CD14-positive monocyte (primary cell): ENCODE data around the gene MAP2K1. TPM values are rescaled to one million over a fixed set of nuclear protein-coding genes. Genes with fewer than 3 reads are reported as not detected.

Experiments used
- DNase-seq, 3 donors: peaks; one replicate each; pipeline ENCODE4 v3.0.0-alpha.2; 2011 to 2022
- H2AFZ ChIP-seq: 2 replicates; pipeline ENCODE4 v1.6.0; 2012; ENCODE audit warnings: mild to moderate bottlenecking, low read depth, low read length, inconsistent platforms; ENCODE audit not compliant: insufficient read depth, poor library complexity, severe bottlenecking
- H3K27ac ChIP-seq, 2 donors: 1 replicate in 1 of 2; 2 replicates in 1 of 2; pipeline ENCODE4 v1.5.1; 2012 to 2013; ENCODE audit warnings: low read length in 2 of 2, control low read depth in 1 of 2, inconsistent platforms in 1 of 2, low read depth in 1 of 2, mild to moderate bottlenecking in 1 of 2
- H3K27me3 ChIP-seq, 2 donors: one replicate each; pipeline versions ENCODE4 v1.6.0 to v1.6.1; 2011 to 2013; ENCODE audit warnings: low read length in 2 of 2; ENCODE audit not compliant: control insufficient read depth in 2 of 2, insufficient read depth in 2 of 2
- H3K36me3 ChIP-seq, 2 donors: replicated peaks in 1 of 2; 1 replicate in 1 of 2; 2 replicates in 1 of 2; pipeline versions ENCODE4 v1.5.1 to v1.6.1; 2012 to 2013; ENCODE audit warnings: low read length in 2 of 2, control low read depth in 1 of 2, inconsistent platforms in 1 of 2, mild to moderate bottlenecking in 1 of 2; ENCODE audit not compliant: insufficient read depth in 2 of 2, control insufficient read depth in 1 of 2
- H3K4me1 ChIP-seq, 2 donors: 1 replicate in 1 of 2; 2 replicates in 1 of 2; pipeline versions ENCODE4 v1.5.1 to v1.6.1; 2012 to 2013; ENCODE audit warnings: low read length in 2 of 2, control low read depth in 1 of 2, inconsistent platforms in 1 of 2, mild to moderate bottlenecking in 1 of 2, moderate library complexity in 1 of 2; ENCODE audit not compliant: insufficient read depth in 2 of 2, control insufficient read depth in 1 of 2
- H3K4me2 ChIP-seq: replicated peaks from 2 replicates; pipeline ENCODE3; 2012; ENCODE audit warnings: low read length, moderate library complexity, mild to moderate bottlenecking; ENCODE audit not compliant: poor library complexity, severe bottlenecking; ENCODE audit errors: extremely low read depth
- H3K4me3 ChIP-seq, 3 experiments: fragments of 200-600 bp in 1 of 3; sonication (generic) in 1 of 3; replicated peaks in 1 of 3; 1 replicate in 2 of 3; 2 replicates in 1 of 3; pipeline ENCODE4 v1.5.1; 2011 to 2013; ENCODE audit warnings: low read length in 3 of 3, mild to moderate bottlenecking in 3 of 3, control low read depth in 2 of 3, low read depth in 2 of 3, inconsistent platforms in 1 of 3, moderate library complexity in 1 of 3
- H3K79me2 ChIP-seq: 2 replicates; pipeline ENCODE4 v1.6.0; 2012; ENCODE audit warnings: mild to moderate bottlenecking, control low read depth, inconsistent platforms, low read length, moderate library complexity; ENCODE audit not compliant: insufficient read depth
- H3K9ac ChIP-seq: 2 replicates; pipeline ENCODE4 v1.6.0; 2017; ENCODE audit warnings: low read length, mild to moderate bottlenecking; ENCODE audit not compliant: insufficient read depth, poor library complexity, severe bottlenecking
- H3K9me3 ChIP-seq, 2 donors: replicated peaks in 1 of 2; 1 replicate in 1 of 2; 2 replicates in 1 of 2; pipeline versions ENCODE4 v1.5.1 to v1.6.1; 2012 to 2013; ENCODE audit warnings: low read length in 2 of 2, control low read depth in 1 of 2; ENCODE audit not compliant: control insufficient read depth in 1 of 2, insufficient read depth in 1 of 2
- H4K20me1 ChIP-seq: 2 replicates; pipeline ENCODE4 v1.6.0; 2012; ENCODE audit warnings: mild to moderate bottlenecking, low read length, control low read depth, moderate library complexity; ENCODE audit not compliant: insufficient read depth
- H3K27ac Mint-ChIP-seq, 7 donors: one replicate each; pipeline ENCODE4 v1.8.0; 2020; ENCODE audit warnings: mild to moderate bottlenecking in 7 of 7, mixed read lengths in 7 of 7, moderate library complexity in 6 of 7, inconsistent platforms in 2 of 7
- H3K27me3 Mint-ChIP-seq, 3 donors: one replicate each; pipeline ENCODE4 v1.8.0; 2021 to 2022; ENCODE audit warnings: low read depth in 3 of 3, mild to moderate bottlenecking in 3 of 3, mixed read lengths in 3 of 3, moderate library complexity in 3 of 3, inconsistent platforms in 1 of 3
- H3K36me3 Mint-ChIP-seq, 2 donors: one replicate each; pipeline ENCODE4 v1.8.0; 2020; ENCODE audit warnings: mixed read lengths in 2 of 2, inconsistent platforms in 1 of 2, mild to moderate bottlenecking in 1 of 2
- H3K4me1 Mint-ChIP-seq: one replicate; pipeline ENCODE4 v1.8.0; 2020; ENCODE audit warnings: mild to moderate bottlenecking, mixed read lengths
- H3K4me3 Mint-ChIP-seq, 2 donors: one replicate each; pipeline ENCODE4 v1.8.0; 2020; ENCODE audit warnings: mild to moderate bottlenecking in 2 of 2, mixed read lengths in 2 of 2, moderate library complexity in 1 of 2
- H3K9me3 Mint-ChIP-seq, 7 donors: one replicate each; pipeline ENCODE4 v1.8.0; 2020 to 2022; ENCODE audit warnings: mixed read lengths in 7 of 7, mild to moderate bottlenecking in 6 of 7, moderate library complexity in 6 of 7, inconsistent platforms in 2 of 7
- WGBS: methylation state at CpG from one replicate; pipeline ENCODE4 v1.1.5; 2013; ENCODE audit warnings: missing lambda C conversion rate; ENCODE audit not compliant: insufficient coverage; 5-methylcytosine and 5-hydroxymethylcytosine counted together
- intact Hi-C, 2 donors: fragments of 100-400 bp; cut with micrococcal nuclease; formaldehyde crosslinking; loops; one replicate each; pipeline versions ENCODE4 v1.15.0 to v1.15.1; 2023
- polyA plus RNA-seq, 3 donors: library from polyadenylated mRNA; depleted of rRNA in 1 of 3; unstranded in 2 of 3; stranded (reverse) in 1 of 3; fragments of 300-500 nt in 2 of 3; fragments of >200 nt in 1 of 3; fragmentation: Illumina TruSeq in 2 of 3; gene quantifications; 1 replicate in 2 of 3; 2 replicates in 1 of 3; pipeline ENCODE4 v1.2.3, GENCODE V29; 2012 to 2021
- TF ChIP-seq, protein P1 (sequence below): fragments of 200-600 bp; IDR thresholded peaks from one replicate; pipeline ENCODE4 v1.8.0; 2022; ENCODE audit warnings: antibody characterized with exemption, mild to moderate bottlenecking

MAP2K1 gene
- polyA plus RNA-seq, 3 donors: 41.3 to 71.1 (median 64.5) TPM

GRCh38 chr15:66472176-66472999, 85.7 kb downstream of the MAP2K1 start:
- DNase-seq: no peak
- no peaks in the 10 kb centered on the region for H3K27me3 Mint-ChIP-seq
- TF ChIP-seq, protein P1, sequence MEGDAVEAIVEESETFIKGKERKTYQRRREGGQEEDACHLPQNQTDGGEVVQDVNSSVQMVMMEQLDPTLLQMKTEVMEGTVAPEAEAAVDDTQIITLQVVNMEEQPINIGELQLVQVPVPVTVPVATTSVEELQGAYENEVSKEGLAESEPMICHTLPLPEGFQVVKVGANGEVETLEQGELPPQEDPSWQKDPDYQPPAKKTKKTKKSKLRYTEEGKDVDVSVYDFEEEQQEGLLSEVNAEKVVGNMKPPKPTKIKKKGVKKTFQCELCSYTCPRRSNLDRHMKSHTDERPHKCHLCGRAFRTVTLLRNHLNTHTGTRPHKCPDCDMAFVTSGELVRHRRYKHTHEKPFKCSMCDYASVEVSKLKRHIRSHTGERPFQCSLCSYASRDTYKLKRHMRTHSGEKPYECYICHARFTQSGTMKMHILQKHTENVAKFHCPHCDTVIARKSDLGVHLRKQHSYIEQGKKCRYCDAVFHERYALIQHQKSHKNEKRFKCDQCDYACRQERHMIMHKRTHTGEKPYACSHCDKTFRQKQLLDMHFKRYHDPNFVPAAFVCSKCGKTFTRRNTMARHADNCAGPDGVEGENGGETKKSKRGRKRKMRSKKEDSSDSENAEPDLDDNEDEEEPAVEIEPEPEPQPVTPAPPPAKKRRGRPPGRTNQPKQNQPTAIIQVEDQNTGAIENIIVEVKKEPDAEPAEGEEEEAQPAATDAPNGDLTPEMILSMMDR: no peak
- Histone ChIP-seq H3K4me3 (no peak overlapping the region), H3K27ac (no peak overlapping the region), H3K4me1 (no peaks in the 10 kb centered on the region), H3K9me3 (no peaks in the 10 kb centered on the region), H3K36me3 (peaks cover 15 to 76% of the 10 kb centered on the region in 2 donors), H3K4me2 (no peak overlapping the region), H3K79me2 (peaks cover 4% of the 10 kb centered on the region), H3K27me3 (no peaks in the 10 kb centered on the region), H2AFZ (no peak overlapping the region), H4K20me1 (peaks cover 55% of the 10 kb centered on the region), H3K9ac (no peak overlapping the region)
- peaks cover 4% of the 10 kb centered on the region for H3K4me1 Mint-ChIP-seq
- peaks cover 49 to 59% of the 10 kb centered on the region in 2 donors for H3K36me3 Mint-ChIP-seq
- H3K9me3 Mint-ChIP-seq: no peaks in the 10 kb centered on the region
- 45% methylated on average over 2 of the region's 8 CpGs for WGBS
- intact Hi-C loops: no loop called here
- no peak overlapping the region for H3K4me3 Mint-ChIP-seq
- peak overlapping the region in 3 of 7 donors; percentile 25 to 62 (median 61) for H3K27ac Mint-ChIP-seq

GRCh38 chr15:66474135-66474534, 87.4 kb downstream of the MAP2K1 start:
- TF ChIP-seq, protein P1: no peak
- Mint-ChIP-seq H3K9me3 (no peaks in the 10 kb centered on the region), H3K27me3 (no peaks in the 10 kb centered on the region), H3K4me3 (no peak overlapping the region), H3K36me3 (peaks cover 48 to 68% of the 10 kb centered on the region in 2 donors), H3K4me1 (peaks cover 4% of the 10 kb centered on the region), H3K27ac (peak overlapping the region in 2 of 7 donors; percentile 41 to 42)
- 92% methylated on average over 2 of the region's 2 CpGs for WGBS
- Histone ChIP-seq H2AFZ (no peak overlapping the region), H4K20me1 (peaks cover 68% of the 10 kb centered on the region), H3K4me2 (no peak overlapping the region), H3K9ac (no peak overlapping the region), H3K36me3 (peaks cover 19 to 68% of the 10 kb centered on the region in 2 donors), H3K79me2 (peaks cover 4% of the 10 kb centered on the region), H3K9me3 (no peaks in the 10 kb centered on the region), H3K4me1 (no peaks in the 10 kb centered on the region), H3K27ac (no peak overlapping the region), H3K4me3 (no peak overlapping the region), H3K27me3 (no peaks in the 10 kb centered on the region)
- no peak for DNase-seq
- intact Hi-C loops: no loop called here
